Hepatocyte (in vitro differentiated cells): ENCODE data around the gene SMARCB1. TPM values are rescaled to one million over a fixed set of nuclear protein-coding genes. Genes with fewer than 3 reads are reported as not detected.

ENCODE experiments used
- DNase-seq: peaks from one replicate; pipeline ENCODE4 v3.0.0-alpha.2; 2016; ENCODE audit warnings: low spot score
- H2AFZ ChIP-seq: fragments of 200-600 bp; sonication (generic); 2 replicates; pipeline ENCODE4 v1.6.0; 2016; ENCODE audit warnings: antibody characterized with exemption, mild to moderate bottlenecking
- H3K27ac ChIP-seq: fragments of 200-600 bp; sonication (generic); 2 replicates; pipeline ENCODE4 v1.5.1; 2016; ENCODE audit warnings: mild to moderate bottlenecking
- H3K27me3 ChIP-seq: fragments of 200-600 bp; sonication (generic); 2 replicates; pipeline ENCODE4 v1.6.1; 2016
- H3K36me3 ChIP-seq: fragments of 200-600 bp; sonication (generic); replicated peaks from 2 replicates; pipeline ENCODE4 v1.5.1; 2016; ENCODE audit warnings: low read depth; ENCODE audit not compliant: insufficient read depth
- H3K4me1 ChIP-seq: fragments of 200-600 bp; sonication (generic); 2 replicates; pipeline ENCODE4 v1.5.1; 2016; ENCODE audit warnings: mild to moderate bottlenecking, moderate library complexity; ENCODE audit not compliant: insufficient read depth
- H3K4me2 ChIP-seq: fragments of 200-600 bp; sonication (generic); 2 replicates; pipeline ENCODE4 v1.6.0; 2016
- H3K4me3 ChIP-seq: fragments of 200-600 bp; sonication (generic); 2 replicates; pipeline ENCODE4 v1.5.1; 2016; ENCODE audit warnings: mild to moderate bottlenecking
- H3K79me2 ChIP-seq: fragments of 200-600 bp; sonication (generic); 2 replicates; pipeline ENCODE4 v1.6.0; 2017; ENCODE audit warnings: mild to moderate bottlenecking
- H3K9me2 ChIP-seq: fragments of 200-600 bp; sonication (generic); replicated peaks from 2 replicates; pipeline ENCODE4 v1.6.0; 2017; ENCODE audit warnings: mild to moderate bottlenecking; ENCODE audit not compliant: insufficient read depth
- H3K9me3 ChIP-seq: fragments of 200-600 bp; sonication (generic); 2 replicates; pipeline ENCODE4 v1.5.1; 2016; ENCODE audit warnings: low read depth, mild to moderate bottlenecking
- H4K20me1 ChIP-seq: fragments of 200-600 bp; sonication (generic); 2 replicates; pipeline ENCODE4 v1.6.0; 2016; ENCODE audit warnings: mild to moderate bottlenecking; ENCODE audit not compliant: insufficient read depth, poor library complexity, severe bottlenecking
- EZH2 ChIP-seq: fragments of 200-600 bp; sonication (generic); IDR thresholded peaks from 2 replicates; pipeline ENCODE4 v1.6.1; 2016; ENCODE audit warnings: antibody characterized with exemption, mild to moderate bottlenecking, borderline replicate concordance
- EZH2phosphoT487 ChIP-seq: fragments of 200-600 bp; sonication (generic); IDR thresholded peaks from one replicate; pipeline ENCODE4 v1.6.1; 2018; ENCODE audit warnings: antibody characterized with exemption, mild to moderate bottlenecking, low read depth, moderate library complexity; ENCODE audit not compliant: unreplicated experiment, severe bottlenecking
- WGBS: methylation state at CpG from one replicate; pipeline ENCODE4 v1.1.6; 2016; ENCODE audit warnings: low lambda C conversion rate; ENCODE audit errors: missing lambda C conversion rate; 5-methylcytosine and 5-hydroxymethylcytosine counted together
- polyA plus RNA-seq: library from polyadenylated mRNA; unstranded; fragments of >200 nt; fragmentation: Nextera tagmentation; extraction: Ambion mirVana; gene quantifications from 2 replicates; pipeline ENCODE4 v1.2.1, GENCODE V29; 2016
- total RNA-seq: library from RNA; depleted of rRNA; stranded (reverse); fragments of >200 nt; gene quantifications from 2 replicates; pipeline ENCODE4 v1.2.3, GENCODE V29; 2014
- TF ChIP-seq, protein P1 (sequence below): fragments of 200-600 bp; sonication (generic); IDR thresholded peaks from 2 replicates; pipeline ENCODE4 v1.5.1; 2016; ENCODE audit warnings: antibody characterized with exemption, mild to moderate bottlenecking; ENCODE audit not compliant: poor library complexity

The SMARCB1 gene
- total and polyA plus RNA-seq, 2 experiments from 2014 or later, result 84.3 to 120 TPM

DNA sequence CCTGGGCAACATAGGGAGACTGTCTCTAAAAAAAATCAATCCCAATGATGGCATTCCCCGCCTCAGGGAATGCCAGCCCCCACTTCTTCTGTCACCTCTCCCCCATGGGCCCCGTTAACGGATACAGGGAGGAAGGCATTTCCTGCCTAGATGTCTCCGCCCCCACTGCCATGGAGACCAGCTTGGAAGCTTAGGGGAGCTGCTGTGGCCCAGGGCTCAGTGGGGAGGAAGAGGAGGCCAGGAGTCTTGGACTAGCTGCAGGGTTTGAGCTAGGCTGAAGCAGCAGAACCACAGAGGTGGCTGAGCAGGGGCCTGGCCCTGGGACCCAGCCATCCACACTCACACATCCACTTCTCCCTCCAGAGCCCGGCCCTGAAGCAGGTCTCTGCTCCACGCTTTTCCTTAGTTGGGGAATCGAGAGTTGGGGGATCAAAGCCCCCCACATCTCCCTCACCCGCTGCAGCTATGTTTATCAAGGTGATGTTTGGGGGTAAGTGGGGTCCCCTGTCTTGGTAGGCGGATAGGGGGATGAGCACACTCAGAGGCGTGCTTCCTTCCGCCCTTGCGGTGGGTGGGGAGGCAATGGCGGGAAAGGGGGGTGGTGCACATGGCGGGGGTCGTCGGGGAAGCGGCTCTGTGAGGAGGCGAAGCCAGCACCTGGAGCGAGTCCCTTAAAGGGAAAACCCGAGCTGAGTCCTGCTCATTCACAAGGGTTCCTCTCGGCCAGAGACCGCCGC is 23.8 kb upstream of the SMARCB1 start, which contains the start of gene C22orf15:
Gene C22orf15, plus strand, starts transcription at position 149 of the 737 bp plus-strand sequence. Its CDS starts 317 bp downstream, at position 466.
- TF ChIP-seq, protein P1, sequence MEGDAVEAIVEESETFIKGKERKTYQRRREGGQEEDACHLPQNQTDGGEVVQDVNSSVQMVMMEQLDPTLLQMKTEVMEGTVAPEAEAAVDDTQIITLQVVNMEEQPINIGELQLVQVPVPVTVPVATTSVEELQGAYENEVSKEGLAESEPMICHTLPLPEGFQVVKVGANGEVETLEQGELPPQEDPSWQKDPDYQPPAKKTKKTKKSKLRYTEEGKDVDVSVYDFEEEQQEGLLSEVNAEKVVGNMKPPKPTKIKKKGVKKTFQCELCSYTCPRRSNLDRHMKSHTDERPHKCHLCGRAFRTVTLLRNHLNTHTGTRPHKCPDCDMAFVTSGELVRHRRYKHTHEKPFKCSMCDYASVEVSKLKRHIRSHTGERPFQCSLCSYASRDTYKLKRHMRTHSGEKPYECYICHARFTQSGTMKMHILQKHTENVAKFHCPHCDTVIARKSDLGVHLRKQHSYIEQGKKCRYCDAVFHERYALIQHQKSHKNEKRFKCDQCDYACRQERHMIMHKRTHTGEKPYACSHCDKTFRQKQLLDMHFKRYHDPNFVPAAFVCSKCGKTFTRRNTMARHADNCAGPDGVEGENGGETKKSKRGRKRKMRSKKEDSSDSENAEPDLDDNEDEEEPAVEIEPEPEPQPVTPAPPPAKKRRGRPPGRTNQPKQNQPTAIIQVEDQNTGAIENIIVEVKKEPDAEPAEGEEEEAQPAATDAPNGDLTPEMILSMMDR, result no peak
- no peak for TF ChIP-seq EZH2
- TF ChIP-seq EZH2phosphoT487, result no peak
- Histone ChIP-seq H3K79me2 (peaks cover 1% of the 10 kb centered on the region), H2AFZ (no peak within 1 kb of the TSS), H3K4me2 (peak within 1 kb of the TSS; percentile 53), H3K27me3 (no peaks in the 10 kb centered on the region), H3K9me2 (no peaks in the 10 kb centered on the region), H4K20me1 (no peaks in the 10 kb centered on the region), H3K4me1 (peaks cover 10% of the 10 kb centered on the region), H3K9me3 (no peaks in the 10 kb centered on the region), H3K36me3 (no peaks in the 10 kb centered on the region), H3K4me3 (no peak within 1 kb of the TSS), H3K27ac (no peak within 1 kb of the TSS)
- 77% methylated on average over 12 of the region's 23 CpGs for WGBS
- no peak for DNase-seq

DNA sequence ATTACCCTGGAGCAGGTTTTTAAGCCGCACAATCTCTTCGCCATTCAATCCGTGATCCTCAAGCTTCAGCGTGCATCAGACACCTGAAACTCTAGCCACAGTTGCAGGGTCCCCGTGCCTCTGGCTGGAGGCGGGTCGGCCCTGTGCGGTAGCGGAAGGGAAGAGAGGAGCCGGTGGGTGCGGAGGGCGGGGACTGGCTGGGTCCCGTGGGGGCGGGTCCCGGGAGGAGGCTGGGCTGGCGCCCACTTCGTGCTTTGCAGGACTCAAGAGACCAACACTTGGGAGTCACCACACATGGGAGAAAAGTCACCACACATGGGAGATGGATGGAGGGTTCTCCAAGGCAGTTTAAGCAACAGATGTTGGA is 23.2 kb upstream of the SMARCB1 start:
- Histone ChIP-seq H3K4me3 (no peak overlapping the region), H3K9me2 (no peaks in the 10 kb centered on the region), H3K27ac (no peak overlapping the region), H3K4me2 (peak overlapping the region; percentile 53), H3K9me3 (no peaks in the 10 kb centered on the region), H3K79me2 (peaks cover 2% of the 10 kb centered on the region), H2AFZ (no peak overlapping the region), H3K36me3 (no peaks in the 10 kb centered on the region), H3K27me3 (no peaks in the 10 kb centered on the region), H4K20me1 (no peaks in the 10 kb centered on the region), H3K4me1 (peaks cover 12% of the 10 kb centered on the region)
- no peak for TF ChIP-seq EZH2phosphoT487
- TF ChIP-seq, protein P1, result no peak
- no peak for TF ChIP-seq EZH2
- DNase-seq, result no peak
- WGBS, result 42% methylated on average over 16 of the region's 17 CpGs

DNA sequence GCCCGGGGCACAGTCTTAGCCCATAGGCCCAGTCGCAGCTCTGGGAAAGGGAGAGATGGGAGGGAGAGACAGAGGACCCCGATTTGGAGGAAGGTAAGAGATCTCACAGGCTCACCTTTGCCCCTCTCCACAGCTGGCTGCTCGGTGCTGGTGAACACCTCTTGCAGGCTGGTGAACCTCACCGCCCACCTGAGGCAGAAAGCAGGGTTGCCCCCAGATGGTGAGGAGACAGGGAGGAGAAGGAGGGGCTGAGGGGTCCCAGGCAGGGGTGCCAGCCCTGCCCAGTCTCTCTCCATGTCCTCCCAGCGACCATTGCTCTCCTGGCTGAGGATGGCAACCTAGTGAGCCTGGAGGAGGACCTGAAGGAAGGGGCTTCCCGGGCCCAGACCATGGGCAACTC is 22.8 kb upstream of the SMARCB1 start:
- WGBS, result 86% methylated on average over 7 of the region's 7 CpGs
- no peak for DNase-seq
- Histone ChIP-seq H3K9me3 (no peaks in the 10 kb centered on the region), H3K9me2 (no peaks in the 10 kb centered on the region), H2AFZ (no peak overlapping the region), H3K27ac (no peak overlapping the region), H3K4me1 (peaks cover 16% of the 10 kb centered on the region), H3K4me2 (peak overlapping the region; percentile 53), H3K4me3 (no peak overlapping the region), H3K27me3 (no peaks in the 10 kb centered on the region), H4K20me1 (no peaks in the 10 kb centered on the region), H3K79me2 (peaks cover 2% of the 10 kb centered on the region), H3K36me3 (no peaks in the 10 kb centered on the region)
- TF ChIP-seq, protein P1, result no peak
- TF ChIP-seq EZH2 (no peak), EZH2phosphoT487 (no peak)
